HPDE6-E6E7 (cell line): ENCODE data around the gene SP4.
"Not testable (repeated sequence)": the region's sequence is repeated elsewhere in the genome, so short reads cannot be mapped to it uniquely, and the experiment has no call there.

ENCODE experiments used
- DNase-seq: peaks from one replicate; pipeline ENCODE4 v3.0.0; 2011; ENCODE audit warnings: missing footprints; ENCODE audit errors: extremely low spot score

The SP4 gene

GRCh38 chr7:21524680-21525079 is 96.8 kb downstream of the SP4 start:
- no peak for DNase-seq

- no peak for DNase-seq
Observed at GRCh38 chr7:21526007-21526406, 98.1 kb downstream of the SP4 start.

- DNase-seq = no peak
Observed at GRCh38 chr7:21526448-21526847, 98.6 kb downstream of the SP4 start.

- DNase-seq = not testable (repeated sequence)
Observed at GRCh38 chr7:21532485-21532884, 104.6 kb downstream of the SP4 start.

GRCh38 chr7:21533646-21534045 is 105.8 kb downstream of the SP4 start:
- not testable (repeated sequence) for DNase-seq

- not testable (repeated sequence) for DNase-seq
Observed at GRCh38 chr7:21536445-21537118, 108.7 kb downstream of the SP4 start.

GRCh38 chr7:21538936-21539495 is 111.1 kb downstream of the SP4 start:
- DNase-seq = no peak

GRCh38 chr7:21542891-21543527 is 115.1 kb downstream of the SP4 start, which contains the start of gene DNAH11:
TSS of gene DNAH11 (plus strand) at chr7:21543039. CDS start at chr7:21543246, 207 bp downstream.
- peak; percentile 43 for DNase-seq

GRCh38 chr7:21543528-21544302 is 115.8 kb downstream of the SP4 start:
- peak; percentile 9 for DNase-seq

GRCh38 chr7:21544303-21544656 is 116.4 kb downstream of the SP4 start:
- no peak for DNase-seq

- DNase-seq = no peak
Observed at GRCh38 chr7:21544715-21545114, 116.8 kb downstream of the SP4 start.

- no peak for DNase-seq
Observed at GRCh38 chr7:21547501-21547900, 119.6 kb downstream of the SP4 start.

GRCh38 chr7:21548491-21548890 is 120.6 kb downstream of the SP4 start:
- DNase-seq = no peak

GRCh38 chr7:21550076-21550475 is 122.2 kb downstream of the SP4 start:
- DNase-seq = no peak

- DNase-seq = no peak
Observed at GRCh38 chr7:21550821-21551531, 123.1 kb downstream of the SP4 start.

GRCh38 chr7:21562385-21562784 is 134.5 kb downstream of the SP4 start:
- no peak for DNase-seq
